Suprapubic skin (tissue), 4 donors: ENCODE measurements around the gene PLA1A.

Source experiments
- EP300 ChIP-seq: sonication (generic); formaldehyde crosslinking; IDR thresholded peaks from one replicate; pipeline ENCODE4 v1.6.1; 2017; ENCODE audit warnings: antibody characterized with exemption
- POLR2A ChIP-seq, 2 donors: fragments of 450-650 bp; IDR thresholded peaks; one replicate each; pipeline ENCODE4 v1.6.1; 2017; ENCODE audit warnings: antibody characterized with exemption in 2 of 2, mild to moderate bottlenecking in 2 of 2, moderate library complexity in 2 of 2
- POLR2AphosphoS5 ChIP-seq, 3 donors: sonication (generic); formaldehyde crosslinking; IDR thresholded peaks; one replicate each; pipeline ENCODE4 v1.6.1; 2017; ENCODE audit warnings: antibody characterized with exemption in 3 of 3
- TF ChIP-seq, protein P1 (sequence below), 2 donors: fragments of 200-600 bp in 1 of 2; fragments of 450-650 bp in 1 of 2; sonication (generic) in 1 of 2; IDR thresholded peaks; one replicate each; pipeline ENCODE4 v1.5.1; 2016 to 2019; ENCODE audit warnings: antibody characterized with exemption in 2 of 2, mild to moderate bottlenecking in 1 of 2, moderate library complexity in 1 of 2

GRCh38 chr3:119653876-119654275, 56.2 kb downstream of the PLA1A start:
- TF ChIP-seq, protein P1, sequence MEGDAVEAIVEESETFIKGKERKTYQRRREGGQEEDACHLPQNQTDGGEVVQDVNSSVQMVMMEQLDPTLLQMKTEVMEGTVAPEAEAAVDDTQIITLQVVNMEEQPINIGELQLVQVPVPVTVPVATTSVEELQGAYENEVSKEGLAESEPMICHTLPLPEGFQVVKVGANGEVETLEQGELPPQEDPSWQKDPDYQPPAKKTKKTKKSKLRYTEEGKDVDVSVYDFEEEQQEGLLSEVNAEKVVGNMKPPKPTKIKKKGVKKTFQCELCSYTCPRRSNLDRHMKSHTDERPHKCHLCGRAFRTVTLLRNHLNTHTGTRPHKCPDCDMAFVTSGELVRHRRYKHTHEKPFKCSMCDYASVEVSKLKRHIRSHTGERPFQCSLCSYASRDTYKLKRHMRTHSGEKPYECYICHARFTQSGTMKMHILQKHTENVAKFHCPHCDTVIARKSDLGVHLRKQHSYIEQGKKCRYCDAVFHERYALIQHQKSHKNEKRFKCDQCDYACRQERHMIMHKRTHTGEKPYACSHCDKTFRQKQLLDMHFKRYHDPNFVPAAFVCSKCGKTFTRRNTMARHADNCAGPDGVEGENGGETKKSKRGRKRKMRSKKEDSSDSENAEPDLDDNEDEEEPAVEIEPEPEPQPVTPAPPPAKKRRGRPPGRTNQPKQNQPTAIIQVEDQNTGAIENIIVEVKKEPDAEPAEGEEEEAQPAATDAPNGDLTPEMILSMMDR (IDR thresholded peaks at IDR 0.05): no peak
- no peak for TF ChIP-seq POLR2AphosphoS5 (IDR thresholded peaks at IDR 0.05)
- no peak for TF ChIP-seq EP300
- TF ChIP-seq POLR2A (IDR thresholded peaks at IDR 0.05): no peak
